Measurements from ENCODE around the gene GSTO2.

GRCh38 chr10:104308439-104308903, 39.5 kb downstream of the GSTO2 start:
- TF ChIP-seq, protein P1, sequence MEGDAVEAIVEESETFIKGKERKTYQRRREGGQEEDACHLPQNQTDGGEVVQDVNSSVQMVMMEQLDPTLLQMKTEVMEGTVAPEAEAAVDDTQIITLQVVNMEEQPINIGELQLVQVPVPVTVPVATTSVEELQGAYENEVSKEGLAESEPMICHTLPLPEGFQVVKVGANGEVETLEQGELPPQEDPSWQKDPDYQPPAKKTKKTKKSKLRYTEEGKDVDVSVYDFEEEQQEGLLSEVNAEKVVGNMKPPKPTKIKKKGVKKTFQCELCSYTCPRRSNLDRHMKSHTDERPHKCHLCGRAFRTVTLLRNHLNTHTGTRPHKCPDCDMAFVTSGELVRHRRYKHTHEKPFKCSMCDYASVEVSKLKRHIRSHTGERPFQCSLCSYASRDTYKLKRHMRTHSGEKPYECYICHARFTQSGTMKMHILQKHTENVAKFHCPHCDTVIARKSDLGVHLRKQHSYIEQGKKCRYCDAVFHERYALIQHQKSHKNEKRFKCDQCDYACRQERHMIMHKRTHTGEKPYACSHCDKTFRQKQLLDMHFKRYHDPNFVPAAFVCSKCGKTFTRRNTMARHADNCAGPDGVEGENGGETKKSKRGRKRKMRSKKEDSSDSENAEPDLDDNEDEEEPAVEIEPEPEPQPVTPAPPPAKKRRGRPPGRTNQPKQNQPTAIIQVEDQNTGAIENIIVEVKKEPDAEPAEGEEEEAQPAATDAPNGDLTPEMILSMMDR (IDR thresholded peaks at IDR 0.05), result no peak
- no peak for TF ChIP-seq EP300 (IDR thresholded peaks at IDR 0.05; ENCODE audit: low read depth)
- no peak for TF ChIP-seq POLR2A (IDR thresholded peaks at IDR 0.05)

Data from transverse colon (tissue), 3 donors.